ENCODE measurements around the gene ARFGAP1.

GRCh38 chr20:63243604-63244247, 28.9 kb upstream of the ARFGAP1 start:
- TF ChIP-seq FOXM1 (IDR thresholded peaks at IDR 0.05; ENCODE audit: borderline replicate concordance) (no peak), NFRKB (IDR thresholded peaks at IDR 0.05) (no peak), CTBP1 (IDR thresholded peaks at IDR 0.05; ENCODE audit: borderline replicate concordance) (no peak)
